Inflammatory macrophage (primary cell): ENCODE data around the gene ATOH7.
"Not testable (repeated sequence)": the region's sequence is repeated elsewhere in the genome, so short reads cannot be mapped to it uniquely, and the experiment has no call there.

Experiments used
- DNase-seq, 2 donors: peaks; one replicate each; pipeline ENCODE4 v3.0.0-alpha.2; 2020 to 2022
- total RNA-seq, 18 experiments: gene quantifications; one replicate each; lab custom pipeline; 2026; ENCODE audit warnings: mixed read lengths in 6 of 18, inconsistent platforms in 2 of 18; lab: John Stamatoyannopoulos, UW

The ATOH7 gene
- 0 to 0.04 (median 0) reads per million in 18 experiments for total RNA-seq

DNA sequence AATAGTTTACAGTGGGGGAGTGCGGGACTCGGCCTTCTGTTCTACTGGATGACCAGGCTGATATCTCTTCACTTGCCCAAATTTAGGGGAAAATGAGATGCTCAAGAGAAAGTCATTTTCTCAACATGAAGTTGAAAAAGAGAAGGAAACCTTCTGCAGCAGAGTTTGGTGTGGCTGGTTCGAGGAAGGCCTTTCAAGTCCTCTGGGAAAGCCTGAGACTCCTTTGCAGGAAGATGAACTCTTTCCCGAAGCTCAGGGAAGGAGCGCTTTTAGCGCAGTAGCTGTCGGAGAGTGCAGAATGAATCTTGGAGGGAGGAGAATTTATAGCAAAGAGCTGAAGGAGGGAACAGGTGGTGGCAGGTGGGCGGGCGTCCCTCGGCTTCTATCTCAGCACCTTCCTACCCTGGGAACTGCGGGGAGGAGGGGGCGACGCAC, at the start of gene ATOH7:
ATOH7 (minus strand) TSS at position 297 of the 435 bp plus-strand sequence. CDS start 436 bp downstream, outside the sequence.
- DNase-seq = no peak

DNA sequence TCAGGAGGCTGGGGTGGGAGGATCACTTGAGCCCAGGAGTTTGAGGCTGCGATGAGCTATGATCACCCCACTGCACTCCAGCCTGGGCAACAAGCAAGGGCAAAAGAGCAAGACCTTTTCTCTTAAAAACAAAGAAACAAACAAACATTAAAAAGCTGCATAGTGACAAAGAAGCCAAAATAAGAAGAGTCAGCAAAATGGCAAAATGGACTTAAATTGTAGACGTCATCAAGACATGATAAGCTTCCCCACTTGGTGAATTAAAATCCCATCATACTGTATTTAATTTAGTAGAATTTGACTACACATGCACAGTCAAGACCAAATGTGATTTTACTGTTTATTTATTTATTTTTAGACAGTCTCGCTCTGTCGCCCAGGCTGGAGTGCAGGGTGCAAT, 48.8 kb upstream of the ATOH7 start:
- no peak for DNase-seq

DNA sequence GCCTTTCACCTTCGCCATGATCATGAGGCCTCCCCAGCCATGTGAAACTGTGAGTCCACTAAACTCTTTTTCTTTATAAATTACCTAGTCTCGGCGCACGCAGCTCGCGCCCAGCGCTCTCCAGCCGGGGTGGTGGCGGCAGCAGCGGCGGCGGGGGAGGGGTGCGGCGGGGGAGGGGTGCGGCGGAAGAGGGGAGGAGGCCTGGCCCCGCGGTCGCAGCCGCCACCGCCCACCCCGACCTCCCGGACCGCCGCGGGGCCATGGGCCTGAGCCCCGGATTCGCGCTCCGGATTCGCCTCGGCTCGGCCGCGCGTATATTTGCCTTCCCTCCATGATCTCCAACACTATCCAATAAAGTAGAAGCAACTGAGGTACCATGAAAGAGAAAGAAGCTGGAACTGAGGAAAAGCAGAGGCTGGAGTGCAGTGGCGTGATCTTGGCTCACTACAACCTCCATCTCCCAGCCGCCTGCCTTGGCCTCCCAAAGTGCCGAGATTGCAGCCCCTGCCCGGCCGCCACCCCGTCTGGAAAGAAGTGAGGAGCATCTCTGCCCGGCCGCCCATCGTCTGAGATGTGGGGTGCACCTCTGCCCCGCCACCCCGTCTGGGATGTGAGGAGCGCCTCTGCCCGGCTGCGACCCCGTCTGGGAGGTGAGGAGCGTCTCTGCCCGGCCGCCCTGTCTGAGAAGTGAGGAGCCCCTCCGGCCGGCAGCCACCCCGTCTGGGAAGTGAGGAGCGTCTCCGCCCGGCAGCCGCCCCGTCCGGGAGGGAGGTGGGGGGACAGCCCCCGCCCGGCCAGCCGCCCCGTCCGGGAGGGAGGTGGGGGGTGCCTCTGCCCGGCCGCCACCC, 47.2 kb upstream of the ATOH7 start:
- DNase-seq = not testable (repeated sequence)

DNA sequence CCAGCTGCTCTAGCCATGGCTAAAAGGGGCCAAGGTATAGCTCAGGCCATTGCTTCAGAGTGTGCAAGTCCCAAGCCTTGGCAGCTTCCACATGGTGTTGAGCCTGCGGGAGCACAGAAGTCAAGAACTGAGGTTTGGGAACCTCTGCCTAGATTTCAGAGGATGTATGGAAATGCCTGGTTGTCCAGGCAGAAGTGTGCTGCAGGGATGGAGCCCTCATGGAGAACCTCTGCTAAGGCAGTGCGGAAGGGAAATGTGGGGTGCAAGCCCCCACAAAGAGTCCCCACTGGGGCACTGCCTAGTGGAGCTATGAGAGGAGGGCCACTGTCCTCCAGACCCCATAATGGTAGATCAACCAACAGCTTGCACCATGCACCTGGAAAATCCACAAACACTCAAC, 45.9 kb upstream of the ATOH7 start:
- not testable (repeated sequence) for DNase-seq

DNA sequence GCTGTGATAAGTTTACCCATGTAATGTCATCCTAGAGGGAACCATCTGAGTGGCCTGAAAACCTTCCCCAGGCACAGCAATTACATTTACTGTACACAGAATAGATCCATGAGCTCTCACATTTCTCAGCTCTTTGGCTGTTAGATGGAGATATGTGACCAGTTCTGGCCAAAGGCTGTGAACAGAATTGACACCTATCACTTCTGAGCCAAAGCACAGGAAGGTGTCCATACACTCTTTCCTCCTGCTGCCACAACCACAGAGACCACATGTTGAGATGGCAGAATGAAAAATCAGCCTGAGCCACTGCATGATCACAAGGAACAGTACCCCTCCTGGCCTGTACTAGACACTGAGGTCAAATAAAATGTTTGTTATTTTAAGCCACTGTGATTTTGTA, 44.3 kb upstream of the ATOH7 start:
- no peak for DNase-seq

DNA sequence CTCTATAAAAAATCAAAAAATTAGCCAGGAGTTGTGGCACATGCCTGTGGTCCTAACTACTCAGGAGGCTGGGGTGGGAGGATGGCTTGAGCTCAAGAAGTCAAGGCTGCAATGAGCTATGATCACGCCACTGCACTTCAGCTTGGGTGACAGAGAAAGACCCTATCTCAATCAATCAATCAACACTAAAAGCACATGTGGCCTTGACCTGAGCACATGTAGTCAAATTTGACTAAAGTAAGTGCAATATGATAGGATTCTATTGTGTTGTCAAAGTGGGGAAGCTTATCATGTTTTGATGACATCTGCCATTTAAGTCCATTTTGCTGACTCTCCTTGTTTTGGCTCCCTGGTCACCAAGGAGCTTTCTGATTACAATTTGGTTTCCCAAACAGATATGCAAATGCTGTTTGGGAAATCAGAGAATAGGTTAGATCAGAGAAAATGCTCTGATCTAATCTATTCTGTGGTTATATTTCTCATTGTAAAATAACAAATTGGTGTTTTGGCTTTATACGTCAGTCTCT, 43.8 kb upstream of the ATOH7 start:
- DNase-seq = no peak

DNA sequence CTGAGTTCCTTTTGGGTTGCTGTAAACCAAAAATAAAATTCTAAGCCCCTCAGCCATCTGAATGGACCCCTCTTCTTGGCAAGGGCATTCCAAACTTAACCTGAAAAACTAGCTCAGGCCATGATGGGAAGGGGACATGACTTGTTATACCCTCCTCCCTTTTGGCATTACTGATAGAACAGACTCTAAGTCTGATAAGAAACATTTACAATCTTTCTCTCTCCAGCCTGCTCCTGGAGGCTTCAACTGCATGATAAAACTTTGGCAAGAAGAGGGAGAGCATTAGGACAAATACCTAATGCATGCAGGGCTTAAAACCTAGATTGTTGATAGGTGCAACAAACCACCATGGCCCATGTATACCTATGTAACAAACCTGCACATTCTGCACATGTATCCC, 40.9 kb upstream of the ATOH7 start:
- DNase-seq = no peak

DNA sequence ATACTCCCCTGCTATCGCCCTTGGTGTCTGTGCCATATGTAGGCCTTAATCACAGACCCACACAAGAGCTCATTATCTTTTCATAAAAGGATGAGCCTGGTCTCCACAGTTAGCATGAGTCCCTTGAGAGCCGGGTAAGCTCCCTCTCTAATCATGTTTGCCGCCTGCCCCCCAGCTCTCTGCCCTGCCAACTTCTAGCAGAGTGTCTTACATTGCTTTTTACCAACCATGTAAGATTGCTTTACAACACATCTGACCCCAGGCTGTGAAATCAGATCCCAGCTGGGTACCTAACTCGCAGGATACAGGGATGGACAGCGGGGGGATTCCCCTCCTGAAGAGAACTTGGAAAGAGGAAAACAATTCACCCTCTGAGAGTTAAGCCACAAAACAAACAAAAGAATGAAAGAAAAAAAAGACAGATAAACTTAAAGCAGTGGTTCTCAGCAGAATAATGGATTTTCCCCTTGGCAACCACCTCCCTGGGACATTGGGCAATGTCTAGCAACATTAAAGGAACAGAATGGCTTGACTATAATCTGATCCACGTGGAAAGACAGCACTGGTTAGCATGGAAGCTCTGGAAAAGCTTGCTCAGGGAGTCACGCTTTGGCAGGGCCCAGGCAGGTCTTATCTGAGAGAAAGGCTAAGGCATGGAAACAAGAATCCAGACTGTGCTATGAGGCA, 39.4 kb upstream of the ATOH7 start:
- no peak for DNase-seq

DNA sequence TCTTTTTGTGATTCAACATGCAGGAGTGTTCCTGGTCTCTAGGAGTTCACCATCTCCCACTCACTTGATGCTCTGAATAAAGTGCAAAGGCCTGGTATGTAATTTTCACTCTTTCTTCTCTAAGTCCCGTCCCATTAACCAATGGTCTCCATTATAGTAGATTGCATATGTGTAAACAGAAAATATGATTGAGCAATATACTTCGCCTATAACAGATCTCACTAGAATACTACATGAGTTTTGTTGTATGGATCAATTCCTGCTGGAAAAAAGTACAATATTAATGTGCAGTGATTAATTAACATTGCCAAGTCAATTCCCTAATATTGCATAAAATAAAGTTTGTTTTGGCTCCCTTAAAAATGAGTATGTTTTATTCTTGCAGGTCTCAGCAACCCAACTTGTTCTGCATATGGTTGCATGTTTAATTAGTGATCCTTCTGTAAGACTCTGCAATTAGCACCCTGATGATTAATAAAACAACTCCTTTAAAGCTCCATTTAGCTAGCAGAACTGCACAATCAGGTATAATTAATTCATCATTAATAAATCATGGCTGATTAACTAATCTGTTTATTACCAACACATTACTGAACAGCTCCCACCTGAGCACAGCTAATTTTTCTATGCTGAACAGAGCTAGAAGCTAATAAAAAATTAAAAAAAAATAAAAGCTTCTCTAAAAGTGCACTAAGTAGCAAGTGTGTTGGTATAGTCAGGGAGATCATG, 37.8 kb upstream of the ATOH7 start:
- DNase-seq = no peak

DNA sequence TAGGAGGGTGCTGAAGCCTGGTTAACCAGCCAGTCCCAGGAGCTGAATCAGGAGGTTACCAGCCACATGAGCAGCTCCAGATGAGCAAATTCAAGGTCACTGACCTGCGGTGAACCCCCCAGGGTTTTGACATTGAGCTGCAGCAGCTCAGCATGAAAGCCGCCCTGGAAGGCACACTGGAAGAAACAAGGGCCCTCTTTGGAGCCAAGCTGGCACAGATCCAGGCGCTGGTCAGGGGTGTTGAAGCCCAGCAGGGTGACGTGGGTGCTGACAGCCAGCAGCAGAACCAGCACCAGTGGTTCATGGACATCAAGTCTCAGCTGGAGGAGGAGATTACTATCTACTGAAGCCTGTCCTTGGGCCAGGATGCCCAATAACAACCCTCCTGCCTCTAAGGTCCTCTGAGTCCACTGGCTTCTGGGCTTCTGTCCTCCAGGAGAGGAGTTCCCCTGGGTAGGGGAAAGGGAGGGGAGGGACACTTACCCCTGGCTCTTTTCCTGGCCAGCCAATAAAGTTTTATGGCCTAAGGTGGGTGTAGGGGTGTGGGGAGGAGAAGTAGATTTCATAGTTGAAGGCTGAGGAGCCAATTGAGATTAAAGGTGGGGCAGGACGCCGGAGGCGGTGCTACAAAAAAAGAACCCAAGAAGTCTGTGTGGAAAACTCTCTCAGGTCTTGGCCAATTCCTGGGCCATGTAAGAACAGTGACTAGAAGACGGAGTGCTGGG, 29.4 kb upstream of the ATOH7 start:
- no peak for DNase-seq

DNA sequence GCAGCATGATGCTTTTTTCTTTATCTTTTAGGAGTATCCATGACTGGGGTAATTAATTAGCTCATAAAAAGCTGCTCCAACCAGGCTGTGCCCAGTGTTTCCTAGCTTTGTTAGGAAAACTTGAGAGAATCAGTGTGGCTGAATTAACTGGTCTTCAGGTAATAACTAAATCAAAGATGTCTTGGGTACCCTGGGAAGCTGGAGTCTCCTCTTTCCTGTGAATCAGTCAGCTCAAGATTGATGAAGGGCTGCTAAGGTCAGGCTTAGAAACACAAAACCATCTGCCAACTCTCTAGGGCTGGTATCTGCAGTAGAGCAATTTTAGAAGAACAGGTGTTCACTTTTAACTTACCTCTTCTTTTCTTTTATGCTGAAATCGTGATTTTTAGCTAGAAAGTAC, 21.4 kb upstream of the ATOH7 start:
- DNase-seq = no peak

DNA sequence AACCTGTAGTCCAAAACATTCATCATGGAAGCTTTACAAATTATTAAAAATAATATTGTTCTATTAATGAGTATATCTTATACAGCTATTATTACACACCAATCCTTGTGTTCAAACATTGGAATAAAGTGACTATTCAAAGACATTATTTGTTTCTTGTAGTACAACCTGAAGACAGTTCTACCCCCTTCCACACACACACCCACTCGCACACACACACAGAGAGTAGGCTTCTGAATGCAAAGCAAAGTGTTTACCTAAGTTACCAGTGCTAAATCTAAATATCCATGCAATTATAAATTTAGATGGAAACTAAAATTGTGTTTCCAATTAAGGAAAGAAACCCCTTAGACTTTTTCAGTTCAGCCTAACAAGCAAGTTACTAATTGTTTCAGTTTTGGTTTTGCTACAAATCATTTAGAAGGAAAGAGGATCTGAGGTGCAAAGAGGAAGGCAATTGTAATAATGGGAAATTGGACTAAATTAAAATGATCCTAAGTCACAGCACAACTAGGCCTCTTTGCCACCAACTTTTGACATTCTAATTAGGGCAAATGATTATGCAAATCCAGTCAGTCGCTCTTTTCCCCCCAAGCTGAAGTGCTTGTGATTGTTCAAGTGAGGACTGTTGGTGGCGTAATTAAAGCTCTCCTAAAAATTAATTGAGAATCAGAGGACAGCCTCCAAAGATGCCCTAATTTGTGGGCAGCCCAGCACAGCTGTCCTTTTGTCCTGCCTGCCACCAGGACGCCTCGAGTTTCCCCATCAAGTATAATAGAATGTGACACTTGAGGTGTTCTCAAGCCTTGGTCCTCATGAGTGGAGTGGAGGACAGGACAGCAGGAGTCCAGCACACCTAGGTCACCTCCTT, 19.9 kb upstream of the ATOH7 start:
- DNase-seq = peak in 1 of 2 donors; percentile 5

DNA sequence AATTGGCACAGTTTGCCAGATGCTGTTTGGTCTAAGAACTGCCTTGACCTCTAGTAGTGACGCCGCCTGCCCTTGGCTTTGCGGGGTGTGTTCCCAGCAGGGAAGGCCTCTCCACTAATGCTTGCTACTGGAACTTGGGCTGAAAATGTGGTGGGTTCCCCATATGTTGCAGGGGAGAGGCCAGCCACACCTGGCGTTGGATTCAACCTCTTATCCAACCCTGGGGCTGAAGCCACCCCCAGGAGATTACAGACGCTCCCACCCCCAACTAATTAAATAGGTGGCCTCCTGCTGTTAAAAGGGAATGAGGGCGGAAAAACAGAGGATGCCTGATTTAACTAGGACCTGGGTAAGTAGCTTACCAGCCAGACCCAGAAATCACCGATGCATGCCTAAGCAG, 19.2 kb upstream of the ATOH7 start:
- DNase-seq = no peak

DNA sequence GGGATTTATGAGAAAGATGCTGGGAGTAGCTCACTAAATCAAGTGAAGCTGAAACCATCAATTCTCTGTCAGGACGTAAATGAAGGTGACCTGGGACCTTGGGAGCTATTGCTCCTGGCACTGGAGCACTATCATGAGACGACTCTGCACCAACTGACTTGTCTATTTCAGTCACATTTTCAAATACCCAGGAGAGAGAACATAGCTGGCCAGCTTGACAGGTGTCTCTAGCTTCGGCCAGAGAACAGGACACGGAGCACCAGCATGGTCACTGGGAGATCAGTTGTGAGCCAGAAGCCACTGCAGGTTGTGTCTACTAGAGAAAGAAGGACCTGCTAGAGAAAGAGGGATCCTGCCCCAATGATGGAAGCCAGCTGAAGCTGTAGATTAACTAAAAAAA, 17.4 kb upstream of the ATOH7 start:
- DNase-seq = no peak

DNA sequence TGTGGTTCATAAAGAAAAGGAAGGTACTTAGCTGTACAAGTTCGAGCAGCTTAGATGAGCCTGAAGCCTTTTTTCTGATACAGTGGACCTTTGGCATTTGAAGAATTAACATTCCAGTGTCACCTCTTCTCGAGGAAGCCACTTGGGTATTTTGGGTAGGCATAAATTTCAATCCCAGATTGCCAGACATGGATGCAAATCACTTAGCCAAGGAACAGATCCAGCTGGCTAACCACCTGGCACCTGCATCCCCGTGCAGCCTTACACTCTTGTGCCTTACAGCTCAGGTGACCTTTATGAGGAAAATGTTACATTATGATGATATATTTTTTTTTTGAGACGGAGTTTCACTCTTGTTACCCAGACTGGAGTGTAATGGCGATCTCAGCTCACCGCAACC, 16.0 kb upstream of the ATOH7 start:
- no peak for DNase-seq

DNA sequence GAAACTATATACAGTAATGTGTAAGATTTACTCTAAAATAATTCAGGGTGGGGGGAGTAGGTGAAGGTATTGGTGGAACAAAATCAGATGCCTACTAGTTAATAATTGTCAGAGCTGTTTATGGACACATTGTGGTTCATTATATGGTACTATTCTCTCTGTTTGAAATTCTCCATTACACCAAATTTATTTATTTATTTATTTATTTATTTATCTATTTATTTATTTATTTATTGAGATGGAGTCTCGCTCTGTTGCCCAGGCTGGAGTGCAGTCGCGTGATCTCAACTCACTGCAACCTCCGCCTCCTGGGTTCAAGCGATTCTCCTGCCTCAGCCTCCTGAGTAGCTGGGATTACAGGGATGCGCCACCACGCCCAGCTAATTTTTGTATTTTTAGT, 14.5 kb upstream of the ATOH7 start:
- DNase-seq = not testable (repeated sequence)

DNA sequence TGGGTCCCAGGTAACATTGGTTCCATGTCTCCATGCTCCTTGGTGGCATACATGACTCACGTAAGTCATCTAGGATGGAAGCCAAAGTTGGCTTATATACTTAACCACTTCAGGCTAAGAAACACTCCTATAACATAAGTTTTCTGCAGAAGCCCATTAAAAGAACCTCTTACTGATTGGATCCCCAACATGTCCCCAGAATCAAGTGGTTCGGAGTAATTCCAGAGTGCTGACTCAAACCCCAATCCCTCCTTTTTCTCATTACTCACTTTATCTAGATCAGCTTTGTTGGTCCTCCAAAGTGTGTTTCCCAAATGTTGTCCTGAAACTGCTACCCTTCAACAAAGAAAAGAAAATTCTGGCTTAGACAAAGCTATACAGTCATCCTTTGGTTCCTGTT, 10.1 kb upstream of the ATOH7 start:
- DNase-seq = no peak

DNA sequence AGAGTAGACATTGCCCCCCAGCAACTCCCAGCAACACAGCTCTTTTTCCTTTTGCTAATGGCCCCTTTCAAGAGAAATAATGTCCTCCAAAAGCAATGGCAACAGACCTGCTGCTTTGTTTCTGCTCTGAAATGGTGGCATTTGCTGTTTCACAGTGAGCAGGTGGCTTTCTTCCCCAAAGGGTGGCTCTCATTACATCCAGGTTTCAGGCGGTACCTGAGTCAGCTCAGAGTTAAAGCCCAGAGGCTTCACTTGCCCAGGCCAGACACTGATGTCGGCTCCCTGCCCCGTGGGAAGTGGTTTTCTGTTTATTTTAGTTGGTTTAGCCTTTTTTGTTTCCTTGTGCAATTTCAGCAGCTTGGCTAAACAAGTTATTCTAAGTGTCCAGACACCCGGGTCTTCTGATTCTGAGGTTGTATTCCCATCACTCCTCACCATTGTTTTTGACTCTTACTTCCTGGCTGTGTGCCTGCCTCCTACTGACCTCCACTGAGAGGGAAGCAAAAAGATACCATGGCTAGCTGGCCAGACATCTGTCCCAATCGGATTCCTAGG, 7.8 kb upstream of the ATOH7 start:
- DNase-seq = no peak

DNA sequence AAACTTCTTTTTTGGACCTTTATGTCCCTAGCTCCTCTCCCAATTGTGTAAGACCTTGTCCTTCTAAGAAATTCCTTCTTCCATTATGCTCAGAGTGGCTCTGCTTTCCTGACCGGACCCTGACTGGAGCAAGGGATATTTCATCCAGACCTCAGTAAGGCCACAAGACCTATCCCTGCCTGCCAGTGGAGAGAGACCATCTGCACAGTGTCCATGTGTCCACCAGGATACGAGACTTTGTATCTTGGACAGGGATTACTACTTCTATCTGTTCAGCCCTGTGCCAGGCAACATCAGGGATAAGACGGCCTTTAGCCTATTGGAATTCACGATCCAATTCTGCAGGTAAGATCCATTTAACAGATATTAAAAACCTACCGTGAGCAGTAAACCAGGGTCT, 7.2 kb upstream of the ATOH7 start:
- no peak for DNase-seq

DNA sequence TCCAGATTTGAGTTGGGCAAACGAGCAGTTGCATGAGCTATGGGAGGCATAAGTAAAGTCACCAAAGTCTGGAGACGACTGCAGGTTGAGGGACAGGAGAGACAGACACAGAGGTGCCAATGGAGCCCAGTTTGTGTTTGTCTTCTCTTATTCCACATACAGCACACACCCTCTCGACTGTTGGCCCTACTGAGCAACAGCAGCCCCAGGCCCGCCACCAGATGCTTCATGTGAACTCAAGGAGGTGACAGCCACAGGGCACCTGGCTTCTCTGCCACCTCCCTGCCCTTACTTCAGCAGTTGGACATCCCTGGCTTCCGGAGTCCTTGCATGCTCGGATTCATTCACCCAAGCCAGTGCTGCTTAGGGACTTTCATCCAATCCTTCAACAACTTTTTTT, 6.5 kb upstream of the ATOH7 start:
- no peak for DNase-seq

DNA sequence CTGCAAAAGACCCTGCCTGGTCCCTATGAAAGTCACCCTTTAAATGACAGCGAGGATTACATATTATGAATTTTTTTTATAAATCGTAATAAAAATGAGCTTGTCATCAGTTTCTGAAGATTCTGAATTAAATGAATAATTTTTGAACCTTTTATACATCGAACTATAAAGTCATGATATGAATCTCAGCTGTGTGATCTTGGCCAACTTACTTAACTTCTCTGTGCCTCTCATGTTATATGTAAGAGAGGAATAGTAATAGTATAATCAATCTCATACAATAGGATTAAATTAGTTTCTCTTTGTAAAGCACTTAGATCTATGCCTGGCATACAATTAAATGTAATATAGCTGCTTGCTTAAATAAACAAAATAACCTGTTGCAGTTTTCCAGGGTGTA, 5.3 kb upstream of the ATOH7 start:
- DNase-seq = no peak
